GM19240 (cell line): ENCODE results near the gene TFAP2D.

ENCODE experiments used
- DNase-seq: peaks from one replicate; pipeline ENCODE4 v3.0.0; 2011; ENCODE audit warnings: low spot score; ENCODE audit not compliant: insufficient read length

TFAP2D gene

GRCh38 chr6:50713226-50713625 is at the start of gene TFAP2D:
TFAP2D (plus strand) TSS chr6:50713526; CDS start chr6:50714056, 530 bp downstream.
- DNase-seq, result no peak

- DNase-seq, result no peak
These were observed 49.5 kb upstream of the TFAP2D start for GRCh38 chr6:50663806-50664205.

GRCh38 chr6:50666089-50666488 is 47.2 kb upstream of the TFAP2D start:
- DNase-seq, result no peak

- DNase-seq, result no peak
These were observed 32.0 kb upstream of the TFAP2D start for GRCh38 chr6:50681213-50681824.

- no peak for DNase-seq
These were observed 24.1 kb upstream of the TFAP2D start for GRCh38 chr6:50689210-50689609.

GRCh38 chr6:50691814-50692495 is 21.4 kb upstream of the TFAP2D start:
- DNase-seq, result no peak

GRCh38 chr6:50698546-50698945 is 14.8 kb upstream of the TFAP2D start:
- DNase-seq, result no peak

GRCh38 chr6:50699051-50699775 is 14.1 kb upstream of the TFAP2D start:
- DNase-seq, result no peak

GRCh38 chr6:50706575-50706974 is 6.8 kb upstream of the TFAP2D start:
- DNase-seq, result no peak

GRCh38 chr6:50707191-50707590 is 6.1 kb upstream of the TFAP2D start:
- no peak for DNase-seq

- DNase-seq, result no peak
These were observed 5.5 kb upstream of the TFAP2D start for GRCh38 chr6:50707652-50708300.

- no peak for DNase-seq
These were observed 4.5 kb upstream of the TFAP2D start for GRCh38 chr6:50708664-50709365.

- no peak for DNase-seq
These were observed 4.0 kb upstream of the TFAP2D start for GRCh38 chr6:50709366-50709734.

GRCh38 chr6:50711686-50712085 is 1.6 kb upstream of the TFAP2D start:
- no peak for DNase-seq

GRCh38 chr6:50712291-50712690 is 1.0 kb upstream of the TFAP2D start:
- no peak for DNase-seq

- DNase-seq, result no peak
These were observed 706 bp downstream of the TFAP2D start for GRCh38 chr6:50713977-50714486.

- DNase-seq, result no peak
These were observed 1.4 kb downstream of the TFAP2D start for GRCh38 chr6:50714487-50715379.

- DNase-seq, result no peak
These were observed 3.7 kb downstream of the TFAP2D start for GRCh38 chr6:50716899-50717509.

GRCh38 chr6:50717734-50718457 is 4.6 kb downstream of the TFAP2D start:
- no peak for DNase-seq
